ENCODE results near the gene AGBL4.
"Not testable (repeated sequence)": the region's sequence is repeated elsewhere in the genome, so short reads cannot be mapped to it uniquely, and the experiment has no call there.

AGBL4 gene

GRCh38 chr1:50023292-50024159 lies at the start of gene AGBL4:
Gene AGBL4, minus strand, starts transcription at chr1:50023954.
- no peak for DNase-seq (ENCODE audit: low read depth)

GRCh38 chr1:50066806-50067205 lies 43.1 kb upstream of the AGBL4 start:
- no peak for DNase-seq (ENCODE audit: low read depth)

GRCh38 chr1:50060279-50060678 lies 36.5 kb upstream of the AGBL4 start:
- DNase-seq (ENCODE audit: low read depth) = no peak

GRCh38 chr1:50048791-50049190 lies 25.0 kb upstream of the AGBL4 start:
- DNase-seq (ENCODE audit: low read depth) = no peak

GRCh38 chr1:50047916-50048694 lies 24.4 kb upstream of the AGBL4 start:
- no peak for DNase-seq (ENCODE audit: low read depth)

GRCh38 chr1:50038237-50038809 lies 14.6 kb upstream of the AGBL4 start:
- DNase-seq (ENCODE audit: low read depth) = no peak

GRCh38 chr1:50027794-50028193 lies 4.0 kb upstream of the AGBL4 start:
- no peak for DNase-seq (ENCODE audit: low read depth)

- DNase-seq (ENCODE audit: low read depth) = no peak
Measured at GRCh38 chr1:49995734-49996133, 28.0 kb downstream of the AGBL4 start.

- no peak for DNase-seq (ENCODE audit: low read depth)
Measured at GRCh38 chr1:49971088-49971487, 52.7 kb downstream of the AGBL4 start.

- no peak for DNase-seq (ENCODE audit: low read depth)
Measured at GRCh38 chr1:49951385-49951784, 72.4 kb downstream of the AGBL4 start.

GRCh38 chr1:49915301-49915700 lies 108.5 kb downstream of the AGBL4 start:
- not testable (repeated sequence) for DNase-seq (ENCODE audit: low read depth)

- DNase-seq (ENCODE audit: low read depth) = no peak
Measured at GRCh38 chr1:49906365-49906764, 117.4 kb downstream of the AGBL4 start.

- no peak for DNase-seq (ENCODE audit: low read depth)
Measured at GRCh38 chr1:49864581-49864980, 159.2 kb downstream of the AGBL4 start.

- no peak for DNase-seq (ENCODE audit: low read depth)
Measured at GRCh38 chr1:49854741-49855140, 169.0 kb downstream of the AGBL4 start.

- DNase-seq (ENCODE audit: low read depth) = no peak
Measured at GRCh38 chr1:49842596-49842995, 181.2 kb downstream of the AGBL4 start.

GRCh38 chr1:49841767-49842166 lies 182.0 kb downstream of the AGBL4 start:
- DNase-seq (ENCODE audit: low read depth) = no peak

- DNase-seq (ENCODE audit: low read depth) = no peak
Measured at GRCh38 chr1:49824261-49824660, 199.5 kb downstream of the AGBL4 start.

- no peak for DNase-seq (ENCODE audit: low read depth)
Measured at GRCh38 chr1:49817681-49818080, 206.1 kb downstream of the AGBL4 start.

- DNase-seq (ENCODE audit: low read depth) = not testable (repeated sequence)
Measured at GRCh38 chr1:49787013-49787412, 236.7 kb downstream of the AGBL4 start.

- DNase-seq (ENCODE audit: low read depth) = no peak
Measured at GRCh38 chr1:49765034-49765433, 258.7 kb downstream of the AGBL4 start.

GRCh38 chr1:49738118-49738517 lies 285.6 kb downstream of the AGBL4 start:
- DNase-seq (ENCODE audit: low read depth) = not testable (repeated sequence)

GRCh38 chr1:49728377-49728776 lies 295.4 kb downstream of the AGBL4 start:
- no peak for DNase-seq (ENCODE audit: low read depth)

- no peak for DNase-seq (ENCODE audit: low read depth)
Measured at GRCh38 chr1:49723662-49724061, 300.1 kb downstream of the AGBL4 start.
